ENCODE measurements around the gene RAB17.

Gene RAB17

DNA sequence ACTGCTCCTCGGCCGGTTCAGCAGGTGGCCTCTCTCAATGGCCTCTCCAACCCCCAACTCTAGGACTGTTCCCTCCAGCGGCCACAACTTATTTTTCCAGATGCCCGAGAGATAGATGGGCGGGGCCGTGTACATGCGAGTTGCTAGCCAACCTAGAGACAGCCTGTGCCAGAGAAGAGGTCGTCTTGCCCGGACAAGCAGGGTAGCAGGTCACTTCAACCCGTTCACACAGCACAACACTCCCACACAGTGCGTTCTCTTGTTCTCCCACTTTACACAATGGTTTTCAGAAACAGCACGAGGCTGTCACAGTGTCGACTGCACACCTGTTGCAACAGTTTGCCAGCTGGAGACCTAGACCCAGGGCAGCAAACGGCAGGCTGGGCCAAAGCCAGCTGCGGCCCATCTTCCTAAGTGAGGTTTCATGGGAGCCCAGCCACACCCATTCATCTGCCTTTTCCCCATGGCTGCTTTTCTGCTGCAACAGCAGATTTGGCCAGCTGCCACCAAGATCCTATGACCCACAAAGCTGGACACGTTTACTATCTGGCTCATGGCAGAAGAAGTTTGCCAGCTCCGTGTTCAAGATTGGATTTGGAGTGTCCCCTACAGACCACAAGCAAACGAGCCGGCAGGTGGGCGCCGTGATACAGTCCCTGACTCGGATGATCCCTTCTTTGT, 31.4 kb downstream of the RAB17 start:
- DNase-seq (ENCODE audit: low read depth), result no peak

DNA sequence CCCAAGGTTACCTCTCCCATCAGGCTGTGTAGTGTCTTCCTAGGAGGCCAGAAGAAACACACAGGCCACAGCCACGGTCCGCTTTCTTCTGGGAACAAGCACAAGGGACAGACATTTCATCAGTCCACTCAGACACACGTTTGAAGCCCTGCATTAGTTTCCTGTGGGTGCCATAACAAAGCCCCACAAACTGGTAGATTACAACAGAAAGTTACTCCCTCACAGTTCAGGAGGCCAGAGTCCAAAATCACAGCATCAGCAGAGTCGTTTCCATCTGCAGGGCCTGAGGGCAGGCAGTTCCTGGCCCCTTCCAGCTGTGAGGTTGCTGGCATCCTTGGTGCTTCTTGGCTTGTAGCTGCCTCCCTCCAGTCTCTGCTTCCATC, 32.9 kb downstream of the RAB17 start:
- no peak for DNase-seq (ENCODE audit: low read depth)

DNA sequence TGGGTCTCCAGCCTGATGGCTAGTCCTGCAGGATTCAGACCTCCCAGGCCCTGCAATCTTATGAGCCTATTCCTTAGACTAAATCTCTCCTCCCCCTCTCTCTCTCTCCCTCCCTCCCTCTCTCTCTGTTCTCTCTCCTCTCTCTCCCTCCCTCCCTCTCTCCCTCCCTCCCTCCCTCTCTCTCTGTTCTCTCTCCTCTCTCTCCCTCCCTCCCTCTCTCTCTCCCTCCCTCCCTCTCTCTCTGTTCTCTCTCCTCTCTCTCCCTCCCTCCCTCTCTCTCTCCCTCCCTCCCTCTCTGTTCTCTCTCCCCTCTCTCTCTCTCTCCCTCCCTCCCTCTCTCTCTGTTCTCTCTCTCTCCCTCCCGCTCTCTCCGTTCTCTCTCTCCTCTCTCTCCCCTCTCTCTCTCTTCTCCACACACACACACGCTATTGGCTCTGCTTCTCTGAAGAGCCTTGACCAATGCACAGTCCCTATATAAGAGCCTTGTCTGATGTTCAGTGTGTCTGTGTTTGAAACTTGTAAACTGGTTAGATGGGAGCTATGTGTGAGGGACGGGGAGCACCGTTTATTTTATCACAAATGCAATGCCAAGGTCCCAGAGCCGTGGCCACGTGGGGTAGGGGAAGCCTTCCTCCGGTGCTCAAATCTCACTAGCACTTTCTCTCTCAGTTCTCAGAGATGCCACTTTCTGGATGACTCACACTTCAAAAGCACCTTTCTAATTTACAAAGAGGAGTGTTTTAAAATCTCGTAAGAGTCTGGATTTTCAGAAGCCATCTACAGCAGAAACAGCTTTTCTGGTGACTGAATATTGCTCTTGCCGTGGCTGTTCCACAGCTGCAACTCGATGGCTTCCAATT, 33.5 kb downstream of the RAB17 start:
- no peak for DNase-seq (ENCODE audit: low read depth)

DNA sequence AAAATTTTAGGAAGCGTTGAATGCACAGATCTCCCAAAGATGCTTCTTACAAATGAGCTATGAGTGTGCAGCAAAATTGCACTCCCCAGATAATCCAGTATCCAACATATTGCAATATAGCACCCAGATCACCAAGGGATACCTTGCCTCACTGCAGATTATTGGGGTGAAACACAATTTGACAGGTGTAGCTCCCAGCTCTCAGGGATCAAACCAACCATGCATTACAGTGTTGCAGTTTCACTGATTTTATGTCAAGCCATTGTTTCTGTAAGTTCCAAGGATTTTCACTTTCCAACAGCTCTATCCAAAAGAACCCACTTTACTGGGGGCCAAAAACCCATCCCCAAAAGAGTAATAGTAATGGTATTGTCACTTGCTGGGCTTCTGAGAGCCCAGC, 35.0 kb downstream of the RAB17 start:
- DNase-seq (ENCODE audit: low read depth), result no peak

DNA sequence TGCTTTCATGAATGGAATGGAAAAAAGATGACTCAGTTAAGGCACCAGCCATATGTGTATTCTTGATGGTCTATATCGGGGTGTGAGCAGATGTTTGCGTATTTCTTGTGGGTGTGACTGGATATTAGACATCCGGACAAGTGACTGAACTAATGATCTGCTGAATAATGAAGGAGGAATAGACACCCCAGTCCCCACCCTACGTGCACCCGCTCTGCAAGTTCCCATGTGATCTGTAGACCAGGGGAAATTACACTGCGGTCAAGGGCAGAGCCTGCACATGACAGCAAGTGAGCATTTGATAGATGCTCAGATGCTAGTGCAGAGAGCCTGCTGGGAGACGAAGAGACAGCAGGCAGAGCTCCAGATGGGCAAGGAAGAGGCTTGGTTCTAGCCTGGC, 36.6 kb downstream of the RAB17 start:
- no peak for DNase-seq (ENCODE audit: low read depth)

DNA sequence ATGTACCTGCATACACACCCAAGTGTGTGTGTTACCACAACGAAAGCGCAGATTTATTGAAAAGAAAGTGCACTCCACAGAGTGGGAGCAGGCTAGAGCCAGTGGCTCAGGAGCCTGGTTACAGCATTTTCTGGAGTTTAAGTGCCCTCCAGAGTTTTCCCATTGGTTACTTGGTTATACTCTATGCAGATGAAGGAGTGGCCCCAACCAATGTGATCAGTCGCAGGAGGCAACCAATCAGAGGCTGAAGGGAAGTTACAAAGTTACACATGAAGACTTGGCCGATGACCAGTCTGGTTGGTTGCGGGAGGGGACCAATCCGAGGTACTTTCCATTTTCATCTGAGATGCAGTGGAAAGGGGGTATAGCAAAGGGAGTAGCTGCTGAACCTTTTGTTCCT, 37.6 kb downstream of the RAB17 start:
- DNase-seq (ENCODE audit: low read depth), result no peak

DNA sequence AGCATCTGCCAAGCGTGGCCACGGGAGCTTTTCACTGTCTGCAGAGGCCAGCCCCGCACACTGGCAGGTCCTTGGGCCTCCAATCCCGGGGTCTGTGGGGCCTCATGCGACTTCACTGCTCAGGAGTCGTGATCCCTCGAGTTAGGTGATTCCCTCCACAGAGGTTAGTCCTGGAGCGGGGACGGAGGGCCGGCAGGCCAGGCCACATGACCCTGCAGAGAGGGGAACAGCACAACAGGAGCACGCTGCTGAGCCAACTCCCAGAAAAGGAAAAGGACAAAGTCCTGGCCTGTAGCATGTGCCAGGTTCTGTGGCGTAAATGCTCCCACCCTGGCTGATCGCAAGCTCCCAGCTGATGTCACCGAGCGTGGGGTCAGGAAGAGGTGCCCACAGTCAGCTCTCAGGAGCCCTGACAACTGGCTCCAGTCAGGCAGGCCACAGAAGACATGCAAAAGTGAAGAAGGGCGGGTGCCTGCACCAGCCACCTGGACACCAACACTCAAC, 39.4 kb downstream of the RAB17 start:
- no peak for DNase-seq (ENCODE audit: low read depth)

DNA sequence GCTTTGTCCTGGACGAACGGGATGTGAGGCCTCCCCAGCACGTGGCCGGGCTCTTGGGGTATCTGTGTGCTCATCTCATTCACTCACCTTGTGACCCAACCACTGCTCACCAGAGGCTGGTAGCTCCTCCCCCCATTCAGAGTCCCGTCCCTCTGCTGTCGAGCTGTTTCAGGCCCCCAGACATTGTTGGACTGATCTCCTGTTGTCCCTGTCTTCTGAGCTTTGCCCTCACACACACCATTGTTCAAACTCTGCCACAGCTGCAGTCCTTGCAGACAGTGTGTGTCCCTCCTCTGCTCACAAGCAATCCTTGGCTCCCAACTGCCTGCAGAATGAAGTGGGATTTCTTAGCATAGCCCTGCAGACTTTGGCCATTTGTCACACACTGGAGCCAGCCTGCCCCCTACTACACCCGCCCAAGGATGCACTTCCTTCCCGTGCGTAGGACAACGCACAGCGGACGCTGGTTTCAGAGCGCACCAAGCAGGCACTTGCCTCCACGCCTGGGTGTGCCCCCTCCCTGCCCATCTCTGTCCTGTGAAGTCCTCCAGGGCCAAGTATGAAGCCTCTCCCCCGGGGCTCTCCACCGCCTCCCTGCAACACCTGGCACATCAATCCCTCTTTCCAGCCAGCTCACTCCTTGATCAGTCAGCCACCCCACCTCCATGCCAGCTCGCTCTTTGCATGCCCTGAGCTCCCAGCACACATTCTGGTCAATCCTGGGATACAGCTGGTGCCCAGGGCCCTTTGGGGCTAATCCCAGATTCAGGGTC, 40.7 kb downstream of the RAB17 start:
- DNase-seq (ENCODE audit: low read depth), result no peak

DNA sequence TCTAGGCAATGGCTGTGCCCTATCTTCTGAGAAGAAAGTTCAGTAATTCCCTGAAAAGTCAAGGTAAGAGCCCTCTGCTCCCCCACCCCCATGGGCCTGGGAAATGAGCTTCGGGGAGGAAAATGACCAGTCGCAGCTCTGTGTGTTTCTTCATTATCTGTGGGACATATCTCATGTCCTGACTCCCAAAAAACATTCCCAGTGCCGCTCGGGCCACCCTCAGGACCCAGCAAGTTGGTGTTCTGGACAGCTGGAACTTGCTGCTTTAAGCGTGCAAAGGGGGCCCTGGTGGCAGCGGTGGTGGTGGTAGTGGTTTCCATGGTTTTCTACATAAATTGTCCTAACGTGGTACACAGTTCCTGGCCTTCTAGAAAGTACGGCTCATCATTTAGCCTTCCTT, 41.3 kb downstream of the RAB17 start:
- DNase-seq (ENCODE audit: low read depth), result no peak

DNA sequence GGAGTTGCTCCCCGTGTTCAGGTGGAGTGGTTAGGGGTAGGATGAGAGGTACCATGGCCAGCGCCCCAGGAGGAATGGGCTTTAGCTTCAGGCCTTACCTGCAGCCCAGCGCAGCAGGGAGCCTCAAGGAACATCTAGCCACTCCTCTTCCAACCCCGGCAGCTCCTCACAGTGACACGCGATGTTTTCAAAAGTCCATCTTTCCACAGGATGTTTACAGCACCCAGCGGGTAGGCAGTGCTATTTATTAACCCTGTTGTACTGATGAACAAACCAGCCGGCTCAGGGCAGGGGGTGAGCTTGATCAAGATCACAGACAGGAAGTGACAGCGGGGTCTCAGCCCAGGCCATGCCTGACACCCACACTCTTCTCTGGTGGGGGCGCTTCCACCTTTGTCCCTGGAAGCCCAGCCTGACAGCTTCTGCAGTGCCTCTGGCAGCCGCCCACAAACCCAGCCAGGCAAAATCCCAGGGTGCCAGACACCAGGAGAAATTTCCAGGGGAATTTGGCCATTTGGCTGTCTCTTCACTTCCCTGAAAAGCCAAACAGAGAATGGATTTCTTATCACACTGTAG, 42.6 kb downstream of the RAB17 start:
- no peak for DNase-seq (ENCODE audit: low read depth)

DNA sequence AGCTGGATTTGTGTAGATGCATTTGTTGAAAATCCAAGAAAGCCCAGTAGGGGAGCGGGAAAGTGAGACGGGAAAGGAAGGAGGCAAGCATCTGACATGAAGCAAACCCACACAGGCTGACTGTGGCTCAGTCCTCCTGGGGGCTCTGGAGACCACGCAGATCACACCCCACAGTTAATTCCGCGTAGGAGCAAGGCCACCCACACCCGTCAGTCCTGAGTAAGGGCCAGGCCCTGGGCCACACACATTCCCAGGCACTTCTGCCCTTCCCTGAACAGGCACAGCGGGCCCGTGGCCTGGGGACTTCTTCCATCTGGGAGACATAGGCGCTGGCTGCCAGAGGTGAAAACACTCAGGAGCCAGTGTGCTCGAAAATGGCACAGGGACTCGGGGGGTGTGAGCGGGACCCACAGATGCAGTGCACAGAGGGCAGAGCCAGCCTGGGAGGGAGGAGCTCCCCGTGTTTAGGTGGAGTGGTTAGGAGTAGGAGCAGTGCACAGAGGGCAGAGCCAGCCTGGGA, 43.6 kb downstream of the RAB17 start:
- no peak for DNase-seq (ENCODE audit: low read depth)

DNA sequence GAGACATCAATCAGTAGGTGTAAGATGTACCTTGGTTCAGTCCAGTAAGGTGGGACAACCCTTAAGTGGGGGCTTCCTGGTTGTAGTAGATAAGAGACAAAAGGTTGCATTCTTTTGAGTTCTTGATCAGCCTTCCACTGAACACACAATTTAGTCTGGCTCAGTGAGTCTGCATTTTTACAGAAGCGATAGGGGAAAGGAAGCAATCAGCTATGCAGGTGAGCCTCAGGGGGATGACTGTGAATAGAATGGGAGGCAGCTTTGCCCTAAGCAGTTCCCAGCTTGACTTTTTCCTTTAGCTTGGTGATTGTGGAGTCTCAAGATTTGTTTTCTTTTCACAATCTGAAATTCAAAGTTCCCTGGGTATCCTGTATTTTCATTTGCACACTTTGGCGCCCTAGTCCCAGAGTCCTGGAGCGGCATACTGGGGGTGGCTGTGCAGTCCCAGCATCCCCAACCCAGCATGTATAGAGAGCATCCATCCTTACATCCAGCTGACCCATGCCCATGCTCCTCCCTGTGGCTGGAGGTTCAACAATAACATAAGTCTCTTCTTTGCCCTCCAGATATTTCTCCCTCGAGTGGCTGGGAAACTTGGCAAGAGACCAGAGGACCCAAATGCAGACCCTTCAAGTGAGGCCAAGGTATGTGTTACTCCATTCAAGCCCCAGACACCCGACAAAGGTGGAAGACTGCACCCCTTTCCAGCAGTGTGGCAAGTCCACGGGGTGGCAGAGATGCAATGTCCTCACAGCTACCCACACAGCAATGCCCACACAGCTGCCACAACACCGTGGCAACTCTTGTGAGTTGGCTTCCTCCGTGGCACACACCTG, 44.3 kb downstream of the RAB17 start:
- no peak for DNase-seq (ENCODE audit: low read depth)

DNA sequence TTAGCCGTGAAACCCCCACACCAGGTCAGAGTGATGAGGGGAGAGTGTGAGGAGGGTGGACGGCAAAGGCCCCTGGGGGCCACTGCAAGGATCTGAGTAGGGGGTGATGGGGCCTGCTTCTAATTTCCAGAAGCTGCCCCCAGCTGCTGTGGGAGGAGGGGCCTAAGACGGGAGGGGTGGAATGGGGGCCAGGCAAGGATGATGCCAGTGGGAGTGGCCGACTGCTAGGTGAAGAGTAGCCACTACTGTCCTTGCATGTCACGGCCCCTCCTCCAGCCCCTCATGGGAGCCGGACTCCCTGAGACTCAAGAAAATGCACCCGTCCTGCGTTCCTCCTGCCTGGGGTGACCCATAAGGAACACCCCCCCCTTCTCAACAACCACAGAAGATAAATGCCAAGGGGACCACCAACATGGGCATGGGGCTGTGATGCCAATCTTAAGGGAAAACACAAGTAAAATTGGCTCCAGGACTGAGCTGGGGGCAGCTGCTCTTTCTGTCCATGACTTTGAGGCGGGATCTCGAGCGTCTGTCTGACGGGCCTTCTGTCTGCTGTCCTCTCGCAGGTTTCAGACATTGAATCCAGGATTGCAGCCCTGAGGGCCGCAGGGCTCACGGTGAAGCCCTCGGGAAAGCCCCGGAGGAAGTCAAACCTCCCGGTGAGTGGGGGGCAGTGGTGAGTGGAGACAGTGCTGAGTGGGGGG, 48.4 kb downstream of the RAB17 start:
- no peak for DNase-seq (ENCODE audit: low read depth)

DNA sequence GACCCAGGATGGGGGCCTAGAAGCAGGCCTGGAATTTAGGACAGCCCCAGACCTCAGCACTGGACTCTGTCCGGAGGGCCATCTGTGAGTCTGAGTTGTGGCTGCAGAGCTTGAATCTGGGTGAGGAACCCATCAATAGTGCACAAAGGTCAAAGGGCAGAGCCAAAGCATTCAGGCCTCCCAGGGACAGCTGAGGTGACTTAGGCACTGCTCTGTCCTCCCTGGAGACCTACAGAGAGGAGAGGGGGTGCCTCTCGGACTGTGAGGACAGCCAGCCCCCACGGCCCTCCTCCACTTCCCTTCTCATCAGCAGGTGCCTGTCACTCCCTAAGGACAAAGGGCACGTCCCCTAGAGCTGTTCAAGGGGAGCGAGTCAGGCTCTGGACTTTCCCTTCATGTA, 49.3 kb downstream of the RAB17 start:
- DNase-seq (ENCODE audit: low read depth), result no peak

DNA sequence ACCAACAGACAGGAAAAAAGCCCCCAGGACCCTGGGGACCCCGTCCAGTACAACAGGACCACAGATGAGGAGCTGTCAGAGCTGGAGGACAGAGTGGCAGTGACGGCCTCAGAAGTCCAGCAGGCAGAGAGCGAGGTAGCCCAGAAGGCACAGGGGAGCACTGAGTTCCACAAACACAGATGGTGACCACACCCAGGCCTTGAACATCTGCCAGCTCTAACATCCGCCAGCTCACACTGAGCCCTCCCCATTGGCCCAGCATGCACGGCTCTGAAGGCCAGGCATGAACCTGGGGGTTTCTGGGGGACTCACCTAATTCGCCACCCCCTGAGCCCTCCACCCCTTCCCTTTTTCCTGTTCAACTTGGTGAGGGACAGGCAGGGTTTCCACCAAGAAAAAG, 49.7 kb downstream of the RAB17 start:
- DNase-seq (ENCODE audit: low read depth), result no peak

DNA sequence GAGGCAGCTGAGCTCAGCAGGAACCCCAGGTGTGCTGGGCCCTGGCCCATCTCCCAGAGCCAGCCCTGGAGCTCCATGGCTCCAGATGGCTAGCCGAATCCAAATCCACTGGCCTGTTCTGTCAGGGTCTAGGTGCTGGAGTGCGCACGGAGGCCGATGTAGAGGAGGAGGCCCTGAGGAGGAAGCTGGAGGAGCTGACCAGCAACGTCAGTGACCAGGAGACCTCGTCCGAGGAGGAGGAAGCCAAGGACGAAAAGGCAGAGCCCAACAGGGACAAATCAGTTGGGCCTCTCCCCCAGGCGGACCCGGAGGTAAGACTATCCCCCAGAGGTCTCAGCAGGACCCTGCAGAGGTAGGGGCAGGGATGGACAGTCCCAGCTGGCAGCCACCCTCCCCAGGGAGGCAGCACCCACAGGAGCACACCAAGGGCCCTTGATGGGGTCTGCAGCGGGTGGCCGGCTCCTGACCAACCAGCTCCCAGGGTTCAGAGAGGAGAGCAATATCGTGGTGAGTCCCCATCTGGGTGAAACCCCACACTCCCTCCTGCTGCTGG, 50.2 kb downstream of the RAB17 start:
- no peak for DNase-seq (ENCODE audit: low read depth)

DNA sequence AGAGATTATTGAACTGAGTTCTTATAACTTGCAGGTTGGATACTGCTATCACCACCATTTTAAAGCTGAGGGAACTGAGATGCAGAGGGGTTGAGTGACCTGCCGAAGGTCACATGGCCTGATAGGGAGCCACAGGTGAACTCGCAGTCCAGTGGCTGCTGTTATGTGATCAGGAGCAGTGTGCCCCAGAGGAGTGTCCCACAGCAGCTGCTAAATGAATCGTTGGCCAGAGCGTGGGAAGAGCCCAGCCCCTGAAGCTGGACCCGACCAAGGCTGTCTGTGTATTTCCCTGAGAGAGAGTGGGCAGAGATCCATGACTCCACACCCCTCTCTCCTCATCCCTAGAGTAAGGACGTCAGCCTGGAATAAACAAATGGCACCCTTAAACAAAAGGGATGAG, 50.9 kb downstream of the RAB17 start:
- no peak for DNase-seq (ENCODE audit: low read depth)

DNA sequence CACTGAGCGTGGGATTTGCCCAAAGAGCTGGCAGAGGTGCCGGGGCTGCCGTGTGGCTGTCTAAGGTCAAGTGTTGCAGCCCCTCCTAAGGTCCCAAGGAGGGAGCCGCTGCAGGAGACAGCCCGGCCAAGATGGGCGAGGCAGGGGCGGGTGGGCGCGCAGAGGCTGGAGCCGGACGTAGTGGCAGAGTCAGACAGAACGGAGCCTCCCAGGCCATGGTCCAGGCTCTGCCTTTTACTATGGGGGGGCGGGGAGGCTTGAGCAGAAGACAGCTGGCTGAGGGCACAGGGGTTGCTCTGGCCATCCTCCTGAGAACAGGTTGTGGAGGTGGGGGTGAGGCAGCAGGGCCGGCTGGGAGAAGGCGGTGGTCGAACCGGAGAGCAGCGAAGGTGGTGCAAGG, 51.6 kb downstream of the RAB17 start:
- DNase-seq (ENCODE audit: low read depth), result no peak

DNA sequence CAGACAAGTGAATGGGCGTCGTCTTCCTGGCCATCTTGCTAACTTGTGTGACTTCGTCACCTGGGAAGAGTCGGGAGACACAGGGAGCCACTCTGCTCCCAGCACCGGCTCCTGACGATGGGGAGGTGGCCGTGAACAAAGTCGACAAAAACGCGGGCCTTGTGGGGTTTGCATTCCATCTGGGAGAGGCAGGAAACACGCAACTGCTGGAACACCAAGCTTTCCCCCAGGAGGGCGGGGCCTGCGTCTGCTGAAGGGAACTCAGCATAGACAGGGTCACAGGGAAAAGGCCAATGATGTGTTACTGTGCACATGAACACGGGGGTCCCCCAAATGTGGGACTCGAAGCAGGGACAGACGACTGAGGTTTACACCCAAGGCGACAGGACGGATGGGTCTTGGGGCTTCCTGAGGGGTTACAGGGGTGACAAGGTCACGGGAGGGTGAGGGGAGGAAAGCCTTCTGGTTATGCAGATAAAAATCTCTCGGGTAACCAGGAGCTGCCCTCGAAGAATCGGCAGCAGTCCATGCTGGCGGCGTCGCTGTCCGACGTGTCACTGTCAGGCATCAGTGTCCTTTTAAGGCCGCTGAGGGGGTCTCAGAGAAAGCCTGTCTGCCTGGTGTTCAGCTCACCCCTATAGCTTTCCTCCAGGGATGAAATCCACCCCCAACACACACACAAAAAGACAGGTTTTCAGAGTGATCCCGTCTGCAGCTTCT, 52.4 kb downstream of the RAB17 start:
- DNase-seq (ENCODE audit: low read depth), result no peak

DNA sequence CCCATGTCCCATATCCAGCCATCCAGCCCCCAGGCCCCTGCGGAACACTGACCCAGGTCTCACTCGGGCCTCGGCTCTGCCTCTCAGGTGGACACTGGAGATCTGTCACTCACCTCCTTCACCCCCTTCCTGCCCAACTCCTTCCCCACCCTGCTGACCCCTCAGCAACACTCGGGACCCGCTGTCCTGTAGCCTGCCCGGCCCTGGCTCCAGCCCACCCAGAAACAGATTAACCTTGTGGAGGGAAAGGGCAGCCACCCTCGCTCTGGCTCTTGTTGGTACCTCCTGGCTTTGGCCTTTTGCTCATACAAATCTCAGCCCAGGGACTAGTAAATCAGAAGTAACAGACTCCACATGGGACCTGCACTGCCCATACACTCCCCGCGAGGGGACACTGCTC, 53.9 kb downstream of the RAB17 start:
- DNase-seq (ENCODE audit: low read depth), result no peak
